ENCODE data around the gene KIF19. TPM values are rescaled to one million over a fixed set of nuclear protein-coding genes. Genes with fewer than 3 reads are reported as not detected.

Gene KIF19
- total RNA-seq, 1 donor from 2014 or later = 0.22 TPM

GRCh38 chr17:74373838-74374606 lies 48.0 kb downstream of the KIF19 start:
- ATAC-seq (ENCODE audit: poor library complexity) = peak; percentile 61
- intact Hi-C loops (cut with DNase I) = no loop called here
- no peak for DNase-seq

DNA sequence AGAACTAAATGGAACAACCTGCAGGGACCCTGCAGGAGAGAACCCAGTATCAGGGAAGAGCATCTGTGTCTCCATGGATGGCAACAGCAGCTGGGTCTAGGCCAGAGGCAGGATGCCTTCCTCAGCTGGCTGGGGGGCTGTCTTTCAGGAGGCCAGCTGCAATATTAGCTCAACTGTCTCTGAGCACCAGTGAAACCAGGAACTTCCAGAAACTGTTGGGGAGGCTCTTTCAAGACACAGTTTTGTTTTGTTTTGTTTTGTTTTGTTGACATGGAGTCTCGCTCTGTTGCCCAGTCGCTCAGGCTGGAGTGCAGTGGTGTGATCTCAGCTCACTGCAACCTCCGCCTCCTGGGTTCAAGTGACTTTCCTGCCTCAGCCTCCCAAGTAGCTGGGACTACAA lies 48.8 kb downstream of the KIF19 start:
- ATAC-seq (ENCODE audit: poor library complexity) = no peak
- intact Hi-C loops (cut with DNase I) = no loop called here
- no peak for DNase-seq

GRCh38 chr17:74379495-74380085 lies 53.6 kb downstream of the KIF19 start:
- intact Hi-C loops (cut with DNase I) = loop anchor here (1.0 kb wide), 1 partner anchor 78 kb away; no protein-coding TSS in a partner anchor
- peak; percentile 96 for ATAC-seq (ENCODE audit: poor library complexity)
- DNase-seq = peak; percentile 96

DNA sequence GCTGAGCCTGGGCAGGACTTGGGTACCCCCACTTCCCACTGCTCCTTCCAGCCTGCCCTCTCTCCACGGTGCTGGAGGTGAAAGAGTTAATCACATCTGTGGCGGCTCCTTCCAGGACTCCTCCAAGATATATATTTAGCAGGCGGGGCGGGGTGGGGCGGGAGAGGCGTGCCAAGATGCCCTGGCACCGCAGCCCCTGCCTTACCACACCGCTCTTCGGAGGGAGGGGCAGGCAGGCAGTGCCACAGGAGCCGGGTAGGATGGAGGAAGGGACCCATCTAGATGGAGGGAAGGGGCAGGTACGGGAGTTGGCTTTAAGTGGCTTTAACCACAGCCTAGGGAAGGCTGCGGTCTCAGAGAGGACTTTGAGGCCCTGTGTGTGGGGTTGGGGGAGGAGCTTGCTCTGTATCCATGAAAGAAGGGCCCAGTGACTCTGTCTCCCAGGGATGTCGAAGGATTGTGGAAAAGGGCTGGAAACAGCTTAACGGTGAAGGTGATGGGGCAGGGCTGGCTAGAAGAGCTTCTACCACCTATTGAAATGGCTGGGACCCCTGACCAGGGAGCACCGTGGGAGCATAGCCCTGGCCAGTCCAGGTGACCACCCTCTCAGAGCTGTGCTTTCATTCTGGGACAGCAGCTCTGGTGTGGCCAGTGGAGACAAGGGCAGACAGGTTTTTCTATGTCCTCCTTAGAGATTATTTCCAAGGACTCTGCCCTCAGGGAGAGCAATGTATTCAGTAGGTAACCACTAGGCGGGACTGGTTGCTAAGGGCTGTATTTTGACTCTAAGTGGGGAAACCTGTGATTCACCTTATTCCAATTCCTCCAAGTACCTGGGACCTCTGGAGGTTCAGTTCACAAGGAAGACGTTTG lies 54.3 kb downstream of the KIF19 start:
- ATAC-seq (ENCODE audit: poor library complexity) (peak; percentile 80), DNase-seq (no peak)
- intact Hi-C loops (cut with DNase I) = no loop called here

DNA sequence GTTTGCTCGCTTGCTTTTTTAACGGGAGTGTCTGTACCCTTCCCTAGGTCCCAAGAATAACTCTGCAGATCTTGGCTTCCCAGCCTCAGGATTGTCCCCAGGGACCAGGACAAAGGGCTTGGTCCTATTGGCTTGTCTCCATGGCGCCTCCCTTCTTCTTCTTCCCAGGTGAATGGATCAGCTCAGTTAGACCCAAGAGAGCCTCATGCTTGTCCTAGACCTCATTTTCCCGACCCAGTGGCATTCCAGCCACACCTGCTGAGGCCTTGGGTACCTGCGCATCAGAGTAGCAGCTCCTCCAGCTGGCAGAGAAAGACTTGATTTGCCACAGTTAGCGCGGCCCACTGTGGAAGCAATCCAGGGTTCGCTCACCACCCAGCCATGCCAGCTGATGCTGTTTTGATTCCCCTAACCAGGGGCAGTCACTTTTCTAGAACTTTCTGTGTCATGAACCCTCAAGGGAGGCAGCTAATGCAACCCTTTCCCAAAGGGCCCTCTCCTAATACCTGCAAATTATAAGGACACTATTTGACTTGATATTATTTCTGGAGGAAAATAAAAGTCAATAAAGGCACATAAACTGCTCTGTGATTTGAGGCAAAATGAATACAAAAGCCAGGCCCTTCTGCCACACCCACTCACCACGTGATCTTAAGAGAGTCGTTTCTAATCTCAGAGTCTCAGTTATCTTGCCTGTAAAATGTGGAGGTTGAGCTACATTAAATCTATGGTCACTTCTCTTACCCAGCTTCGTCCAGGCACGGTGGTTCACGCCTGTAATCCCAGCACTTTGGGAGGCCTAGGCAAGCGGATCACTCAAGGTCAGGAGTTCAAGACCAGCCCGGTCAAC lies 55.2 kb downstream of the KIF19 start:
- intact Hi-C loops (cut with DNase I) = no loop called here
- ATAC-seq (ENCODE audit: poor library complexity) (no peak), DNase-seq (no peak)

GRCh38 chr17:74383141-74383540 lies 57.1 kb downstream of the KIF19 start:
- no peak for ATAC-seq (ENCODE audit: poor library complexity)
- peak; percentile 0 for DNase-seq
- intact Hi-C loops (cut with DNase I) = no loop called here

- ATAC-seq (ENCODE audit: poor library complexity) (no peak), DNase-seq (peak; percentile 1)
- intact Hi-C loops (cut with DNase I) = no loop called here
Observed at GRCh38 chr17:74385201-74385600, 59.2 kb downstream of the KIF19 start.

DNA sequence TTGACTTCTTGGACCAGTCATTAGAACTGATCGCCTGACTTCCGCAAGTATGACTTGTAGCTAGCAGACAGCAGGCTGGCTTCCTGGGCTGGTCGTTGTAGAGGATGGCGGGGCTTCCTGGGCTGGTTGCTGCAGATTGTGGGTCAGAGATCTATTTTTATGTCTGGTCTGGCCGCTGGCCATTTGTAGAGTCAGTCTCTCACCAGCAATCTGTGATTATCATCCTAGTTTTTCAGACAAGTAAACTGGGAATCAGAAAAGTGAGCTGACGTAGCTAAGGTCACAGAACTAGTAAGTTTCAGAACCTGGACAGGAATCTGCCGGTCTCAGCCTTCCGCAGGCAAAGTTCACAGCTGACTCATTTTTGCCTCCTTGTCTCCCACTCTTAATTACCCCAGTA lies 60.4 kb downstream of the KIF19 start:
- ATAC-seq (ENCODE audit: poor library complexity) = peak; percentile 72
- intact Hi-C loops (cut with DNase I) = no loop called here
- peak; percentile 55 for DNase-seq

DNA sequence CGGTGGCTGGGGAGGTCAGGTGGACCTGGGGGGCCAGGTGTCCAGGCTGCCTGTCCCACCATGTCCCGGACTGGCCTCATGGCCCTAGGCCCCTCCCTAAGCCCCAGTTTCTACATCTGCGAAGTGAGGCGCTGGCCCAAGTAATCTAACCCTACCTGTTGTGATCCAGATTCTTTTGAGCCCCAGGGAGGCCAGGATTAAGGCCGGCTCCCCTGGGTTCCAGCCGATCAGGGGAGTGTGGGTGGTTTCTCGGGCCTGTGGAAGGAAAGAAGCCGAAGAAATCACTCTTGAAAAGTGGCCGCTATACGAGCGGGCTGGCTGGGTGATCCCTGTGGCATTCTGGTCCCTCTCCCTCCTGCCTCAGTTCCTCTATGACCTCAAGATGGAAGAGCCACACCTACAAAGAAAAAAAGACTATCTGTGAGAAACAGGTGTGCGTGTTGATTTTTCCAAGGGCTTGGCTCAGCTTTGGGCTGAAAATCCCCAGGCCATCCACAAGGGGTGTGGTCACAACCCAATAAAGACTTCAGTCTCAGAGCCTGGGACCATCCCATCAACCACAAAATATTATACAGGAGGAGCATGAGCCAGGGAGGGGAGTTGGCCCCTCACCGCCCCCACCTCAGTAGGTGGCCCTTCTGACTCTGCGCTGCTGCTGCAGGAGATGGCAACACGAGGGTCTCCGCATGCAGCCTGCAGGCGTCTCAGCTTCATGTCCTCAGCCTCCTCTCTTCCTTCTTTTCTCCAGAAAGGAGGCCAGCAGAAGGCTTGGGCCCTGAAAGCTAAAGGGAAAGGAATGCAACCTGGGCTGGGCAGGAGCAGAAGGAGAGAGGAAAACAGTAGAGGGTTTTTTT lies 61.6 kb downstream of the KIF19 start:
- no peak for ATAC-seq (ENCODE audit: poor library complexity)
- DNase-seq = peak; percentile 26
- intact Hi-C loops (cut with DNase I) = no loop called here

GRCh38 chr17:74389084-74389753 lies 63.2 kb downstream of the KIF19 start:
- ATAC-seq (ENCODE audit: poor library complexity) (no peak), DNase-seq (peak; percentile 22)
- intact Hi-C loops (cut with DNase I) = no loop called here

GRCh38 chr17:74389937-74390679 lies 64.1 kb downstream of the KIF19 start:
- ATAC-seq (ENCODE audit: poor library complexity) (no peak), DNase-seq (no peak)
- intact Hi-C loops (cut with DNase I) = no loop called here

GRCh38 chr17:74390680-74391653 lies 64.9 kb downstream of the KIF19 start:
- no peak for ATAC-seq (ENCODE audit: poor library complexity)
- intact Hi-C loops (cut with DNase I) = no loop called here
- DNase-seq = peak; percentile 31

DNA sequence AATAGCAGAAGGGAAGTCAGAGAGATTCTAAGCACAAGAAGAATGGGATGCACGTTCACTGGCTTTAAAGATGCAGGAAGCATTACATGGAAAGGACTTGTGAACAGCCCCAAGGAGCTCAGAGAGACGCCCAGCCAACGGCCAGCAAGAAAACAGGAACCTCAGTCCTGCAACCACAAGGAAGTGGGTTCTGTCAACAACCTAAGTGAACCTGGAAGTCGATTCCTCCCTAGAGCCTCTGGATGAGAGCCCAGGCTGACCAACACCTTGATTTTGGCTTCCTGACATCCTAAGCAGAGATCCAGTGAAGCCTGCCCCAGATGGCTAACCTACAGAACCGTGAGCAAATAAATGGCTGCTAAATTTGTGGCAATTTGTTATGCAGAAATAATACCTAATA lies 65.7 kb downstream of the KIF19 start:
- ATAC-seq (ENCODE audit: poor library complexity) (no peak), DNase-seq (peak; percentile 27)
- intact Hi-C loops (cut with DNase I) = no loop called here

GRCh38 chr17:74392848-74393247 lies 66.8 kb downstream of the KIF19 start:
- ATAC-seq (ENCODE audit: poor library complexity) (no peak), DNase-seq (peak; percentile 3)
- intact Hi-C loops (cut with DNase I) = no loop called here

GRCh38 chr17:74393346-74393942 lies 67.4 kb downstream of the KIF19 start:
- ATAC-seq (ENCODE audit: poor library complexity) (no peak), DNase-seq (peak; percentile 33)
- intact Hi-C loops (cut with DNase I) = no loop called here

Measured in Right ventricle myocardium superior (tissue), 1 donor.